ENCODE measurements around the gene SPAG7.

The SPAG7 gene

GRCh38 chr17:4994081-4994595 is 26.5 kb upstream of the SPAG7 start:
- Histone ChIP-seq H3K36me3 (ENCODE audit: insufficient read depth, low read depth, low read length) (no peaks in the 10 kb centered on the region), H3K4me3 (ENCODE audit: low read length) (no peak overlapping the region), H3K27ac (ENCODE audit: low read length) (no peak overlapping the region), H3K9me3 (ENCODE audit: insufficient read depth, low read depth, low read length) (no peaks in the 10 kb centered on the region), H3K9ac (ENCODE audit: low read depth, low read length) (no peak overlapping the region), H3K4me1 (ENCODE audit: insufficient read depth, low read length) (peaks cover 6% of the 10 kb centered on the region), H3K27me3 (ENCODE audit: insufficient read depth, low read length) (peaks cover 26% of the 10 kb centered on the region)

GRCh38 chr17:4987767-4988567 is 20.4 kb upstream of the SPAG7 start:
- Histone ChIP-seq H3K27ac (ENCODE audit: low read length) (no peak overlapping the region), H3K9me3 (ENCODE audit: insufficient read depth, low read depth, low read length) (no peaks in the 10 kb centered on the region), H3K4me3 (ENCODE audit: low read length) (peak overlapping the region; percentile 86), H3K9ac (ENCODE audit: low read depth, low read length) (peak overlapping the region; percentile 73; the same call in 1 of the 2 replicates), H3K27me3 (ENCODE audit: insufficient read depth, low read length) (peaks cover 37% of the 10 kb centered on the region), H3K36me3 (ENCODE audit: insufficient read depth, low read depth, low read length) (no peaks in the 10 kb centered on the region), H3K4me1 (ENCODE audit: insufficient read depth, low read length) (peaks cover 5% of the 10 kb centered on the region; the same call in 1 of the 2 replicates)

GRCh38 chr17:4986951-4987766 is 19.5 kb upstream of the SPAG7 start, which contains the start of gene CAMTA2:
Gene CAMTA2, minus strand, starts transcription at chr17:4987675. Its CDS starts 1,453 bp downstream, at chr17:4986222.
- H3K4me3 ChIP-seq (ENCODE audit: low read length) = peak within 1 kb of the TSS; percentile 86
- no peak within 1 kb of the TSS for H3K27ac ChIP-seq (ENCODE audit: low read length)
- H3K27me3 ChIP-seq (ENCODE audit: insufficient read depth, low read length) = peaks cover 44% of the 10 kb centered on the region
- no peaks in the 10 kb centered on the region for H3K36me3 ChIP-seq (ENCODE audit: insufficient read depth, low read depth, low read length)
- H3K9ac ChIP-seq (ENCODE audit: low read depth, low read length) = peak within 1 kb of the TSS; percentile 73; the same call in 1 of the 2 replicates
- no peaks in the 10 kb centered on the region for H3K9me3 ChIP-seq (ENCODE audit: insufficient read depth, low read depth, low read length)
- H3K4me1 ChIP-seq (ENCODE audit: insufficient read depth, low read length) = peaks cover 5% of the 10 kb centered on the region; the same call in 1 of the 2 replicates

GRCh38 chr17:4986403-4986802 is 18.8 kb upstream of the SPAG7 start:
- no peaks in the 10 kb centered on the region for H3K9me3 ChIP-seq (ENCODE audit: insufficient read depth, low read depth, low read length)
- H3K27me3 ChIP-seq (ENCODE audit: insufficient read depth, low read length) = peaks cover 44% of the 10 kb centered on the region
- peak overlapping the region; percentile 86 for H3K4me3 ChIP-seq (ENCODE audit: low read length)
- peak overlapping the region; percentile 73; the same call in 1 of the 2 replicates for H3K9ac ChIP-seq (ENCODE audit: low read depth, low read length)
- H3K4me1 ChIP-seq (ENCODE audit: insufficient read depth, low read length) = peaks cover 5% of the 10 kb centered on the region; the same call in 1 of the 2 replicates
- H3K27ac ChIP-seq (ENCODE audit: low read length) = no peak overlapping the region
- no peaks in the 10 kb centered on the region for H3K36me3 ChIP-seq (ENCODE audit: insufficient read depth, low read depth, low read length)

GRCh38 chr17:4982305-4982704 is 14.7 kb upstream of the SPAG7 start:
- Histone ChIP-seq H3K9ac (ENCODE audit: low read depth, low read length) (no peak overlapping the region), H3K27me3 (ENCODE audit: insufficient read depth, low read length) (peaks cover 38% of the 10 kb centered on the region), H3K4me1 (ENCODE audit: insufficient read depth, low read length) (0 out of 2 replicates have a peak, but pooled peaks cover 3% of the 10 kb centered on the region), H3K36me3 (ENCODE audit: insufficient read depth, low read depth, low read length) (no peaks in the 10 kb centered on the region), H3K9me3 (ENCODE audit: insufficient read depth, low read depth, low read length) (no peaks in the 10 kb centered on the region), H3K27ac (ENCODE audit: low read length) (no peak overlapping the region), H3K4me3 (ENCODE audit: low read length) (no peak overlapping the region)

- no peak overlapping the region for H3K27ac ChIP-seq (ENCODE audit: low read length)
- 0 out of 2 replicates have a peak, but pooled peaks cover 3% of the 10 kb centered on the region for H3K4me1 ChIP-seq (ENCODE audit: insufficient read depth, low read length)
Observed at GRCh38 chr17:4980644-4981216, 13.1 kb upstream of the SPAG7 start.

GRCh38 chr17:4978726-4979125 is 11.1 kb upstream of the SPAG7 start:
- H3K4me1 ChIP-seq (ENCODE audit: insufficient read depth, low read length) = 0 out of 2 replicates have a peak, but pooled peaks cover 3% of the 10 kb centered on the region
- no peaks in the 10 kb centered on the region for H3K36me3 ChIP-seq (ENCODE audit: insufficient read depth, low read depth, low read length)
- no peak overlapping the region for H3K4me3 ChIP-seq (ENCODE audit: low read length)
- no peaks in the 10 kb centered on the region for H3K9me3 ChIP-seq (ENCODE audit: insufficient read depth, low read depth, low read length)
- no peak overlapping the region for H3K9ac ChIP-seq (ENCODE audit: low read depth, low read length)
- peaks cover 60% of the 10 kb centered on the region for H3K27me3 ChIP-seq (ENCODE audit: insufficient read depth, low read length)
- no peak overlapping the region for H3K27ac ChIP-seq (ENCODE audit: low read length)

More at GRCh38 chr17:4980644-4981216, 13.1 kb upstream of the SPAG7 start:
- Histone ChIP-seq H3K36me3 (ENCODE audit: insufficient read depth, low read depth, low read length) (no peaks in the 10 kb centered on the region), H3K4me3 (ENCODE audit: low read length) (no peak overlapping the region), H3K27me3 (ENCODE audit: insufficient read depth, low read length) (peaks cover 44% of the 10 kb centered on the region), H3K9me3 (ENCODE audit: insufficient read depth, low read depth, low read length) (no peaks in the 10 kb centered on the region), H3K9ac (ENCODE audit: low read depth, low read length) (no peak overlapping the region; the same call in 1 of the 2 replicates)

- no peaks in the 10 kb centered on the region for H3K9me3 ChIP-seq (ENCODE audit: insufficient read depth, low read depth, low read length)
- no peak overlapping the region for H3K4me3 ChIP-seq (ENCODE audit: low read length)
- H3K36me3 ChIP-seq (ENCODE audit: insufficient read depth, low read depth, low read length) = peaks cover 16% of the 10 kb centered on the region; the same call in 1 of the 2 replicates
- peaks cover 86% of the 10 kb centered on the region for H3K27me3 ChIP-seq (ENCODE audit: insufficient read depth, low read length)
- no peak overlapping the region for H3K9ac ChIP-seq (ENCODE audit: low read depth, low read length)
- peaks cover 7% of the 10 kb centered on the region for H3K4me1 ChIP-seq (ENCODE audit: insufficient read depth, low read length)
- no peak overlapping the region for H3K27ac ChIP-seq (ENCODE audit: low read length)
Observed at GRCh38 chr17:4974115-4974670, 6.6 kb upstream of the SPAG7 start.

GRCh38 chr17:4973256-4974114 is 5.9 kb upstream of the SPAG7 start:
- H3K27me3 ChIP-seq (ENCODE audit: insufficient read depth, low read length) = peaks cover 80% of the 10 kb centered on the region
- no peak overlapping the region for H3K27ac ChIP-seq (ENCODE audit: low read length)
- H3K4me3 ChIP-seq (ENCODE audit: low read length) = no peak overlapping the region
- no peaks in the 10 kb centered on the region for H3K9me3 ChIP-seq (ENCODE audit: insufficient read depth, low read depth, low read length)
- H3K9ac ChIP-seq (ENCODE audit: low read depth, low read length) = no peak overlapping the region
- peaks cover 16% of the 10 kb centered on the region; the same call in 1 of the 2 replicates for H3K36me3 ChIP-seq (ENCODE audit: insufficient read depth, low read depth, low read length)
- peaks cover 7% of the 10 kb centered on the region for H3K4me1 ChIP-seq (ENCODE audit: insufficient read depth, low read length)

- Histone ChIP-seq H3K27me3 (ENCODE audit: insufficient read depth, low read length) (peaks cover 73% of the 10 kb centered on the region), H3K36me3 (ENCODE audit: insufficient read depth, low read depth, low read length) (peaks cover 16% of the 10 kb centered on the region; the same call in 1 of the 2 replicates), H3K27ac (ENCODE audit: low read length) (no peak overlapping the region), H3K4me1 (ENCODE audit: insufficient read depth, low read length) (peaks cover 7% of the 10 kb centered on the region), H3K9me3 (ENCODE audit: insufficient read depth, low read depth, low read length) (no peaks in the 10 kb centered on the region), H3K9ac (ENCODE audit: low read depth, low read length) (no peak overlapping the region), H3K4me3 (ENCODE audit: low read length) (no peak overlapping the region)
Observed at GRCh38 chr17:4972752-4973151, 5.1 kb upstream of the SPAG7 start.

All from iPS-20b (cell line).